Parathyroid adenoma (tissue), 2 donors: Measurements from ENCODE around the gene ZNF275.

Source experiments
- H2AFZ ChIP-seq: fragments of 300-600 bp; sonication (generic); one replicate; pipeline ENCODE4 v1.7.0; 2017; ENCODE audit warnings: antibody characterized with exemption, mild to moderate bottlenecking
- H3K27ac ChIP-seq: fragments of 300-600 bp; sonication (generic); one replicate; pipeline ENCODE4 v1.7.0; 2017
- H3K27me3 ChIP-seq: fragments of 300-600 bp; sonication (generic); one replicate; pipeline ENCODE4 v1.7.0; 2017; ENCODE audit warnings: low read length; ENCODE audit not compliant: control insufficient read depth, insufficient read depth
- H3K36me3 ChIP-seq: fragments of 300-600 bp; sonication (generic); one replicate; pipeline ENCODE4 v1.7.0; 2017; ENCODE audit warnings: low read length; ENCODE audit not compliant: control insufficient read depth, insufficient read depth
- H3K4me1 ChIP-seq: fragments of 300-600 bp; sonication (generic); one replicate; pipeline ENCODE4 v1.7.0; 2017; ENCODE audit warnings: control low read depth
- H3K4me2 ChIP-seq: fragments of 300-600 bp; sonication (generic); one replicate; pipeline ENCODE4 v1.7.0; 2017; ENCODE audit warnings: low read length
- H3K4me3 ChIP-seq: fragments of 300-600 bp; sonication (generic); one replicate; pipeline ENCODE4 v1.7.0; 2017; ENCODE audit warnings: low read depth, low read length
- H3K79me2 ChIP-seq: fragments of 300-600 bp; sonication (generic); one replicate; pipeline ENCODE4 v1.7.0; 2017; ENCODE audit warnings: control low read depth
- H3K9ac ChIP-seq: fragments of 300-600 bp; sonication (generic); one replicate; pipeline ENCODE4 v1.7.0; 2017; ENCODE audit warnings: mild to moderate bottlenecking
- H3K9me3 ChIP-seq: fragments of 300-600 bp; sonication (generic); one replicate; pipeline ENCODE4 v1.7.0; 2017; ENCODE audit warnings: low read length; ENCODE audit not compliant: control insufficient read depth
- TF ChIP-seq, protein P1 (sequence below): fragments of 300-600 bp; sonication (generic); IDR thresholded peaks from one replicate; pipeline ENCODE4 v1.7.0; 2017; ENCODE audit warnings: antibody characterized with exemption, mild to moderate bottlenecking
- donor health status: primary hyperparathyroidism.

ZNF275 gene

GRCh38 chrX:153374426-153374825, 40.5 kb downstream of the ZNF275 start:
- no peaks in the 10 kb centered on the region for H3K9me3 ChIP-seq
- H3K4me1 ChIP-seq, result peaks cover 60% of the 10 kb centered on the region
- H3K4me3 ChIP-seq, result no peak overlapping the region
- H2AFZ ChIP-seq, result peak overlapping the region; percentile 28
- no peak overlapping the region for H3K9ac ChIP-seq
- TF ChIP-seq, protein P1, sequence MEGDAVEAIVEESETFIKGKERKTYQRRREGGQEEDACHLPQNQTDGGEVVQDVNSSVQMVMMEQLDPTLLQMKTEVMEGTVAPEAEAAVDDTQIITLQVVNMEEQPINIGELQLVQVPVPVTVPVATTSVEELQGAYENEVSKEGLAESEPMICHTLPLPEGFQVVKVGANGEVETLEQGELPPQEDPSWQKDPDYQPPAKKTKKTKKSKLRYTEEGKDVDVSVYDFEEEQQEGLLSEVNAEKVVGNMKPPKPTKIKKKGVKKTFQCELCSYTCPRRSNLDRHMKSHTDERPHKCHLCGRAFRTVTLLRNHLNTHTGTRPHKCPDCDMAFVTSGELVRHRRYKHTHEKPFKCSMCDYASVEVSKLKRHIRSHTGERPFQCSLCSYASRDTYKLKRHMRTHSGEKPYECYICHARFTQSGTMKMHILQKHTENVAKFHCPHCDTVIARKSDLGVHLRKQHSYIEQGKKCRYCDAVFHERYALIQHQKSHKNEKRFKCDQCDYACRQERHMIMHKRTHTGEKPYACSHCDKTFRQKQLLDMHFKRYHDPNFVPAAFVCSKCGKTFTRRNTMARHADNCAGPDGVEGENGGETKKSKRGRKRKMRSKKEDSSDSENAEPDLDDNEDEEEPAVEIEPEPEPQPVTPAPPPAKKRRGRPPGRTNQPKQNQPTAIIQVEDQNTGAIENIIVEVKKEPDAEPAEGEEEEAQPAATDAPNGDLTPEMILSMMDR, result no peak
- H3K79me2 ChIP-seq, result no peaks in the 10 kb centered on the region
- no peak overlapping the region for H3K4me2 ChIP-seq
- no peaks in the 10 kb centered on the region for H3K36me3 ChIP-seq
- H3K27ac ChIP-seq, result peak overlapping the region; percentile 90
- no peaks in the 10 kb centered on the region for H3K27me3 ChIP-seq

GRCh38 chrX:153375571-153375970, 41.6 kb downstream of the ZNF275 start:
- TF ChIP-seq, protein P1, result no peak
- Histone ChIP-seq H3K79me2 (no peaks in the 10 kb centered on the region), H3K27ac (peak overlapping the region; percentile 90), H3K9ac (no peak overlapping the region), H3K4me3 (no peak overlapping the region), H3K4me1 (peaks cover 64% of the 10 kb centered on the region), H3K27me3 (no peaks in the 10 kb centered on the region), H3K36me3 (no peaks in the 10 kb centered on the region), H2AFZ (peak overlapping the region; percentile 38), H3K9me3 (no peaks in the 10 kb centered on the region), H3K4me2 (no peak overlapping the region)

- Histone ChIP-seq H3K9me3 (no peaks in the 10 kb centered on the region), H3K4me1 (peaks cover 61% of the 10 kb centered on the region), H3K4me2 (no peak overlapping the region), H3K36me3 (no peaks in the 10 kb centered on the region), H3K27me3 (no peaks in the 10 kb centered on the region), H3K27ac (peak overlapping the region; percentile 100), H3K9ac (no peak overlapping the region), H3K79me2 (no peaks in the 10 kb centered on the region), H3K4me3 (no peak overlapping the region), H2AFZ (no peak overlapping the region)
- TF ChIP-seq, protein P1, result no peak
Measured at GRCh38 chrX:153377727-153378126, 43.8 kb downstream of the ZNF275 start.

- H3K4me1 ChIP-seq, result peaks cover 57% of the 10 kb centered on the region
- no peaks in the 10 kb centered on the region for H3K36me3 ChIP-seq
- H3K9ac ChIP-seq, result no peak overlapping the region
- peak overlapping the region; percentile 100 for H3K27ac ChIP-seq
- no peak overlapping the region for H2AFZ ChIP-seq
- H3K4me3 ChIP-seq, result no peak overlapping the region
- no peaks in the 10 kb centered on the region for H3K79me2 ChIP-seq
- no peaks in the 10 kb centered on the region for H3K27me3 ChIP-seq
- no peaks in the 10 kb centered on the region for H3K9me3 ChIP-seq
- H3K4me2 ChIP-seq, result no peak overlapping the region
- TF ChIP-seq, protein P1, result no peak
Measured at GRCh38 chrX:153378607-153379006, 44.7 kb downstream of the ZNF275 start.

- H3K4me3 ChIP-seq, result no peak overlapping the region
- peaks cover 48% of the 10 kb centered on the region for H3K4me1 ChIP-seq
- TF ChIP-seq, protein P1, result no peak
- no peaks in the 10 kb centered on the region for H3K79me2 ChIP-seq
- no peaks in the 10 kb centered on the region for H3K27me3 ChIP-seq
- no peaks in the 10 kb centered on the region for H3K36me3 ChIP-seq
- no peak overlapping the region for H3K4me2 ChIP-seq
- peak overlapping the region; percentile 100 for H3K27ac ChIP-seq
- H2AFZ ChIP-seq, result peak overlapping the region; percentile 0
- no peaks in the 10 kb centered on the region for H3K9me3 ChIP-seq
- no peak overlapping the region for H3K9ac ChIP-seq
Measured at GRCh38 chrX:153379508-153379907, 45.6 kb downstream of the ZNF275 start.
